GM21447 (cell line): Measurements from ENCODE around the gene SENP5.

Source experiments
- ATAC-seq: cut with Tn5 transposase; IDR thresholded peaks from one replicate; pipeline ENCODE4 v1.9.1; 2021; ENCODE audit not compliant: unreplicated experiment

Gene SENP5

DNA sequence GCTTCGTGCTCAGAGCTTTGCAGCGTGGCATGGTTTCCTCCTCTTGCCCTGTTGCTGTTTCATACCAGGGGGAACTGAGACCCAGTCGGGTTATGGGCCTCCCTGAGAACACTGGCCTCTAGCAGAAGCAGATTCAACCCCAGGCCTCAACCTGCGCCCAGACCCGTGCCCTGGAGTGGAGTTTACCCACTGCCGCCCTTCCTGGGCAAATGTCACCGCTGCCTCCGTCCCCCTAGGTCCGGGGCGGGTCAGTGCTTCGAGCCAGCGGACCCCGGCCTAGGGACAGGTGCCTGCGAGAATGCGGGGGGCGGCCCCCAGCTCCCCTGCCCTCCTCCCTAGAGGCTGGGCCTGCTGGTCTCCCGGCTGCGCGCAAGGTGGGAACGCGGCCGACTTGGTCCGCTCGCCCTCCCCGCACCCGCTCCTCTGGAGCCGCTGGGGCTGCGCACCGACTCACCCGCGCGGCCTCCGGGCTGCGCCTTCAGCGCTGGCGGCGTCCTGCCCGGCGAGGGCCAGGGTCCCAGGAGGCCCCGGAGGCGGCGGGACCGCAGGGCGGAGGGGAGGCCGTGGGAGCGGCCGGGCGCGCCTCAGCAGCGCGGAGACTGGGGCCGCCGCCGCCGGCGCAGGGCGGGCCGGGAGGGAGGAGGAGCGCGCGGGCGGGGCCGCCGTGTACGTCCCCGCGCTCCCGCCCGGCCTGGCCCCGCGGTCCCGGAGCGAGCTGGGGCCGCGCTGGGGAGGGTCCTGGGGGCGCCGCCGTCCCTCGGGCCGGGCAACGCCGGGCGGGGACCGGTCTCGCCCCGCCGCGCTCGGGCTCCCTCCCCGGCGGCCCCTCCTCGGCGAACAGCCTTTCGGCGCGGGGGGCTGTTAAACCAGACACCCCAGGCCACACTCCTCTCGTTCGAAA is 100.8 kb downstream of the SENP5 start, which contains the start of gene PIGZ:
Gene PIGZ, minus strand, starts transcription at position 601 of the 901 bp plus-strand sequence. CDS start 16,802 bp downstream, outside the sequence.
- ATAC-seq, result peak; percentile 65

- ATAC-seq, result peak; percentile 42
Measured at GRCh38 chr3:196969134-196969659, 101.5 kb downstream of the SENP5 start.

- peak; percentile 47 for ATAC-seq
Measured at GRCh38 chr3:196969660-196970546, 102.2 kb downstream of the SENP5 start.

- no peak for ATAC-seq
Measured at GRCh38 chr3:196970547-196971093, 102.9 kb downstream of the SENP5 start.

DNA sequence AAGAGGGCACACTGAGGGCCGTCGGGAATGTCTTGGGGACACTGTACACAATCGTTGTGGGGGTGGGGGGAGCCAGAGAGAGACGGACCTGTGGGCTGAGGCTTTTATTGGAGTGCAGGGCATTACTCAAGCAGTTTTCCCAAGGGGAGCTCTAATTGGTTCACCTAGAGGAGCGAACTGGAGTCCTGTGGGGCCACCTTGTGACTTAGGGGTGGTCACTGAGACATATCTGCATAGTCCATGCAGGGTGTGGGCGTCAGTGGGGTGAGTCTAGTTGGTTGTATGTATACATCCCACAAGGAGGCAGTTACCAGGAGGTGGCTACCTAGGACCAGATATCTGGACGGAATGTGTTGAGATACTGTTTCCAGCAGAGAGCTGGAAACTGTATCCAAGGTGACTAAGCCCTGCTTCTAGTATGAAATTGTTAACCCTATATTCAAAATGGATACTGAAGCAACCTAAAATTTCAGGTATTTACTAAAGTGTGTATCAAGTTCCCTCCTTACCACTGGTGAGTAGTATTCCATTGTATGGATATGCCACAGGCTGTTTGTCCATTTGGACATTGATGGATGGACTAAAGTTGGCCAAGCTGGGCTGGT is 103.5 kb downstream of the SENP5 start:
- ATAC-seq, result no peak

GRCh38 chr3:196974661-196975060 is 106.9 kb downstream of the SENP5 start:
- ATAC-seq, result no peak

- no peak for ATAC-seq
Measured at GRCh38 chr3:196975349-196975748, 107.6 kb downstream of the SENP5 start.

DNA sequence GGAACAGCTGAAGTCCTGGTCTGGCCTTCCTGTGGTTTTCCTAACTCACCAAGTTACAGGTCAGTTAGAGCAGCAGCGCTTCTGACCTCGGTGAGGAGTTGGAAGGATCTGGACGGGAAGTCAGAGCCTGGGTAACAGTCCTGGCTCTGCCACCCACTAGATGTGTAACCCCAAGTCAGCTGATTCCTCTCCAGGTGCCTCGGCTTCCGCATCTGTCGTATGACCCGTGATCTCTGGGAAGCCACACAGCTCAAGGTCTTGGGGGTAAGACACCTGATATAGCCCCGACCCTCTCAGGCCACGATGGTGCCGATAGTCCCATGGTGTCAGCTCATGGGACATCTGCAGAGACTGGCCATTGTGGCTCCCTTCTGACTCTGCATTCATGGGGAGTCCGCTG is 109.2 kb downstream of the SENP5 start:
- no peak for ATAC-seq

GRCh38 chr3:196979545-196979944 is 111.8 kb downstream of the SENP5 start:
- ATAC-seq, result no peak

DNA sequence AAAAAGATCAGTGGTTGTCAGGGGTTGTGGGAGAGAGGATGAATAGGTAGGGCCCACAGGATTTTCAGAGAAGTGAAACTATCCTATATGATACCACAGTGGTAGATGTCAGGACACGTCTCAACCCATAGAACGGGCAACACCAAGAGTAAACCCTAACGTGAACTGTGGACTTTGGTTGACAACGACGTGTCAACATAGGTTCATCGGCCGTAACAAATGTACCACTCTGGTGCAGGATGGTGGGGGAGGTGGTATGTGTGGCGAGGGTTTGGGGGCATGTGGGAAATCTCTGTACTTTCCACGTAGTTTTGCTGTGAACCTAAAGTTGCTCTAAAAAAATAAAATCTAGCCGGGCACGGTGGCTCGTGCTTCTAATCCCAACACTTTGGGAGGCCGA is 113.9 kb downstream of the SENP5 start:
- ATAC-seq, result no peak

DNA sequence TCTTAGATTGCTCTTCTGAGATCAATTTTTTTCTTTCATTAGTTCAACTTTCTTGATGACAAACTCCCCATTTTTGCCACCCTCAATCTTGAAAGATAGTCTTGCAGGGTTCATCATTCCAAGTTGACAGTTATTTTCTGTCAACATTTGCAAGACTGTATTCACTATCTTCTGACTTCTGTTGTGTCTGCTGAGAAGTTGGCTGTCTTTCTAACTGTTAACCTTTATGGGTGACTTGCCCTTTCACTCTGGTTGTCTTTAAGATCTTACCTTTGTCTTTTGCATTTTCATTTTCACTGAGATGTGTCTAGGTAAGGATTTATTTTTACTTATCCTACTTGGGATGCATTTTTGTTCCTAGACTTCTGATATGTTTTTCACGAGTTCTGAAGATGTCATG is 115.5 kb downstream of the SENP5 start:
- no peak for ATAC-seq
